Measurements from ENCODE around the gene MAML3.

Gene MAML3

GRCh38 chr4:140048419-140048995 is 105.5 kb downstream of the MAML3 start:
- no peak for TF ChIP-seq CTCF (IDR thresholded peaks at IDR 0.05; ENCODE audit: low read depth, low read length, missing control alignments)
- no peak for DNase-seq (ENCODE audit: extremely low read depth, low read depth)
- peak overlapping the region; percentile 31 for H3K4me3 ChIP-seq (replicated peaks; ENCODE audit: low read depth, low read length)

- no peak for DNase-seq (ENCODE audit: extremely low read depth, low read depth)
- TF ChIP-seq CTCF (IDR thresholded peaks at IDR 0.05; ENCODE audit: low read depth, low read length, missing control alignments): no peak
- no peak overlapping the region for H3K4me3 ChIP-seq (replicated peaks; ENCODE audit: low read depth, low read length)
These were observed 106.2 kb downstream of the MAML3 start for GRCh38 chr4:140047786-140048185.

- H3K4me3 ChIP-seq (replicated peaks; ENCODE audit: low read depth, low read length): no peak overlapping the region
- DNase-seq (ENCODE audit: extremely low read depth, low read depth): no peak
- no peak for TF ChIP-seq CTCF (IDR thresholded peaks at IDR 0.05; ENCODE audit: low read depth, low read length, missing control alignments)
These were observed 106.9 kb downstream of the MAML3 start for GRCh38 chr4:140047017-140047640.

- H3K4me3 ChIP-seq (replicated peaks; ENCODE audit: low read depth, low read length): no peak overlapping the region
- no peak for DNase-seq (ENCODE audit: extremely low read depth, low read depth)
- TF ChIP-seq CTCF (IDR thresholded peaks at IDR 0.05; ENCODE audit: low read depth, low read length, missing control alignments): no peak
These were observed 107.4 kb downstream of the MAML3 start for GRCh38 chr4:140046543-140046942.

- H3K4me3 ChIP-seq (replicated peaks; ENCODE audit: low read depth, low read length): no peak overlapping the region
- TF ChIP-seq CTCF (IDR thresholded peaks at IDR 0.05; ENCODE audit: low read depth, low read length, missing control alignments): no peak
- DNase-seq (ENCODE audit: extremely low read depth, low read depth): no peak
These were observed 108.0 kb downstream of the MAML3 start for GRCh38 chr4:140046016-140046415.

- no peak overlapping the region for H3K4me3 ChIP-seq (replicated peaks; ENCODE audit: low read depth, low read length)
- no peak for DNase-seq (ENCODE audit: extremely low read depth, low read depth)
- no peak for TF ChIP-seq CTCF (IDR thresholded peaks at IDR 0.05; ENCODE audit: low read depth, low read length, missing control alignments)
These were observed 109.6 kb downstream of the MAML3 start for GRCh38 chr4:140044337-140044902.

All from HFF-Myc (cell line).